Measurements from ENCODE around the gene BMAL2.

GRCh38 chr12:27367078-27367477 lies 34.4 kb downstream of the BMAL2 start:
- TF ChIP-seq CTCF (IDR thresholded peaks at IDR 0.05 in 4 of 5, conservative IDR thresholded peaks at IDR 0.05 in 1 of 5) (no peak), POLR2A (IDR thresholded peaks at IDR 0.05) (no peak)

Measured in gastrocnemius medialis (tissue), 4 donors.